GM12801 (cell line): ENCODE data around the gene LILRB1.

Experiments used
- CTCF ChIP-seq: IDR thresholded peaks from one replicate; pipeline ENCODE4 v1.5.1; 2011; ENCODE audit warnings: control low read depth; ENCODE audit not compliant: insufficient read length; ENCODE audit errors: extremely low read depth

Gene LILRB1

GRCh38 chr19:54638683-54639082 lies 8.4 kb downstream of the LILRB1 start:
- TF ChIP-seq CTCF, result no peak

- no peak for TF ChIP-seq CTCF
Observed at GRCh38 chr19:54644056-54644455, 13.8 kb downstream of the LILRB1 start.

- no peak for TF ChIP-seq CTCF
Observed at GRCh38 chr19:54646331-54646841, 16.1 kb downstream of the LILRB1 start.

- no peak for TF ChIP-seq CTCF
Observed at GRCh38 chr19:54648129-54648528, 17.8 kb downstream of the LILRB1 start.

- no peak for TF ChIP-seq CTCF
Observed at GRCh38 chr19:54650108-54650655, 19.9 kb downstream of the LILRB1 start.

GRCh38 chr19:54653181-54653809 lies 23.0 kb downstream of the LILRB1 start:
- TF ChIP-seq CTCF, result no peak

GRCh38 chr19:54654447-54655321 lies 24.4 kb downstream of the LILRB1 start:
- no peak for TF ChIP-seq CTCF
